Measurements from ENCODE around the gene SP140L. TPM values are rescaled to one million over a fixed set of nuclear protein-coding genes. Genes with fewer than 3 reads are reported as not detected.

The SP140L gene
- total RNA-seq, 1 donor from 2014 or later, result 4.3 TPM

DNA sequence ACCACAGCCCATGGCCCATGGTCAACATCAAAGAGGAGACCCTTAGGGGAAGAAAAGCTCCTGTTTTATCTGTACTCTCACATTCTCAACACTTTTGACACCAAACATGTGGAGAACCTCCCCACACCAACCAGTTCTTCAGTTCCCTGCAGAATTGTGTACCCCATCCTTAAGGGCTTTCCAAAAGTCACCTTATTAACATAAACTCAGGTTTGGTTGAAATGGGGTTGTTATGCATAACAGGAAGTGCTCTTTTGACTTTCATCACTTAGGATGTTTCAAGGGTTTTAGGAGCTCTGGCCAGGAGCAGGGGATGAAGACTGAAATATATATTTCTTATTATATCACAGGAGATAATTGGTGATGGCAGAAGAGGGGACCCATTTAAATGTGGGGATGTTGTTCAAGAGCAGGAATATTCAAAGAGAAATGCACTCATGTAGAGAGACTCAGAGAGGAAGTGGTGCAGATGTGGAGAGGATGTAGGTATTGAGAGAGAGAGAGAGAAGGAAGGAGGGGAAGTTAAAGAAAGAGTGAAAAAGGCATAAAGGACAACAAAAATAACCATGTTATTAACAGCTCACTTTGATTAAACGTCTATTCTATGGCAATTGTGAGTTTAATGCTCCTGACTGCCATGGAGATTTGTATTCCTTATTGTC lies 35.2 kb downstream of the SP140L start:
- no peaks in the 10 kb centered on the region for H3K4me1 ChIP-seq
- TF ChIP-seq, protein P1, sequence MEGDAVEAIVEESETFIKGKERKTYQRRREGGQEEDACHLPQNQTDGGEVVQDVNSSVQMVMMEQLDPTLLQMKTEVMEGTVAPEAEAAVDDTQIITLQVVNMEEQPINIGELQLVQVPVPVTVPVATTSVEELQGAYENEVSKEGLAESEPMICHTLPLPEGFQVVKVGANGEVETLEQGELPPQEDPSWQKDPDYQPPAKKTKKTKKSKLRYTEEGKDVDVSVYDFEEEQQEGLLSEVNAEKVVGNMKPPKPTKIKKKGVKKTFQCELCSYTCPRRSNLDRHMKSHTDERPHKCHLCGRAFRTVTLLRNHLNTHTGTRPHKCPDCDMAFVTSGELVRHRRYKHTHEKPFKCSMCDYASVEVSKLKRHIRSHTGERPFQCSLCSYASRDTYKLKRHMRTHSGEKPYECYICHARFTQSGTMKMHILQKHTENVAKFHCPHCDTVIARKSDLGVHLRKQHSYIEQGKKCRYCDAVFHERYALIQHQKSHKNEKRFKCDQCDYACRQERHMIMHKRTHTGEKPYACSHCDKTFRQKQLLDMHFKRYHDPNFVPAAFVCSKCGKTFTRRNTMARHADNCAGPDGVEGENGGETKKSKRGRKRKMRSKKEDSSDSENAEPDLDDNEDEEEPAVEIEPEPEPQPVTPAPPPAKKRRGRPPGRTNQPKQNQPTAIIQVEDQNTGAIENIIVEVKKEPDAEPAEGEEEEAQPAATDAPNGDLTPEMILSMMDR (IDR thresholded peaks at IDR 0.05; ENCODE audit: borderline replicate concordance), result no peak
- peaks cover 13% of the 10 kb centered on the region for H3K9me3 ChIP-seq (replicated peaks)
- H3K36me3 ChIP-seq, result peaks cover 67% of the 10 kb centered on the region
- no peak overlapping the region for H3K27ac ChIP-seq (replicated peaks)
- intact Hi-C loops (cut with micrococcal nuclease), result no loop called here
- no peaks in the 10 kb centered on the region for H3K27me3 ChIP-seq (ENCODE audit: low read depth)
- H3K4me3 ChIP-seq, result no peak overlapping the region
- no peak for DNase-seq

DNA sequence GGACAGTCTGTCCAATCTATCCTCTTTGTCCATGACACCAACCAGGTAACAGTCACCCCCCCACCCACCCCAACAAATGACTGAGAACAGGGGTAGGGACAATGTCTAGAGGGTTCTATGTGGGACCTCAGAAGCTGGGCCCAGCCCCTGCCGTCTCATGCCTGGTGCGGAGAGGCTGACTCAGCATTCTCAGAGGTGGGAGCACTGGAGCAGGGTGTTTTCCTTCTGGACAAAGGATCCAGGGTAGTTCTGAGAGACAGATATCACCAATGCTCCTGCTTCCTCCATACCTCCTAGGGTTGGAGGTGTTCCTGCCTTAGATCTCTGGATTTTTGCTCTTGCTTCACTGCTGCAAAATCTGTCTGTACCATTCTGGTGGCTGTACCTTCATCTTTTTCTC lies 55.1 kb downstream of the SP140L start:
- H3K27me3 ChIP-seq (ENCODE audit: low read depth), result no peaks in the 10 kb centered on the region
- no peaks in the 10 kb centered on the region for H3K9me3 ChIP-seq (replicated peaks)
- no peak for DNase-seq
- no peak overlapping the region for H3K4me3 ChIP-seq
- peaks cover 10% of the 10 kb centered on the region for H3K4me1 ChIP-seq
- peaks cover 5% of the 10 kb centered on the region for H3K36me3 ChIP-seq
- no peak overlapping the region for H3K27ac ChIP-seq (replicated peaks)
- TF ChIP-seq, protein P1 (IDR thresholded peaks at IDR 0.05; ENCODE audit: borderline replicate concordance), result no peak
- intact Hi-C loops (cut with micrococcal nuclease), result no loop called here

DNA sequence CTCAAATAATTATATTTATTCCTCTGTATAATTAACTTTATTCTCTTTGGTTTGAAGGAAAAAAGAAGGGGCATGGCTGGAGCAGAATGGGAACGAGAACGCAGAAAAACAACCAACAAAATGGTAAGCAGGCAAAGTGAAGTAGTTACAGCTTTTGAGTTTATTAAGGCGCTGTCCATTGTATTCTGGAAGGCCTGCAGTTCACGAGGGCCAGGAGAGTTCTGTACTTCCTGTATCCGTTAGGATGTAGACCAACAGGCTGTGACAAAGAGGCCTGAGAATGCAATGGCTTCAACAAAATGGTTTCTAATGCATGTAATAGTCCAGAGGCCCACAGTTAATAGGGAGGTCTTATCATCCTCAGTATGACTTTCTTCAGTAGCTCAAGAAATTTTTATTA lies 56.5 kb downstream of the SP140L start:
- Histone ChIP-seq H3K27me3 (ENCODE audit: low read depth) (no peaks in the 10 kb centered on the region), H3K4me1 (peaks cover 10% of the 10 kb centered on the region), H3K9me3 (replicated peaks) (no peaks in the 10 kb centered on the region), H3K4me3 (no peak overlapping the region), H3K27ac (replicated peaks) (no peak overlapping the region), H3K36me3 (peaks cover 6% of the 10 kb centered on the region)
- DNase-seq, result no peak
- intact Hi-C loops (cut with micrococcal nuclease), result no loop called here
- TF ChIP-seq, protein P1 (IDR thresholded peaks at IDR 0.05; ENCODE audit: borderline replicate concordance), result no peak

DNA sequence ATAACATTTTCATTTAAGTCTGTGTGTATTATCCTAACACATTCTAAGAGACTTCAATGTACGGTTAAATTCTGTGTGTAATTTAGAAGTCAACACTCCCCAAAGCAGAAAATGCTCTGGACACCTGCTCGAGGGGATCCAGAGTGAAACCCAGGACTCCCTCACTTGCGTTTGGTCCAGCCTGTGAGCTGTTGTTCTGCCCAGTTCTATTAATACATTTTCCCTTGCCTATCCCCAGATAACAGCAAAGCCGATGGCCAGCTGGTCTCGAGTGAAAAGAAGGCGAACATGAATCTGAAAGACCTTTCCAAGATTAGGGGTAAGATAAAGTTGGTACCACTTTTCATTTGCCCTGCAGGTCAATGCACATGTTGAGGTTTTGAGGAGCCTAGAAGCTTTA lies 58.0 kb downstream of the SP140L start:
- peaks cover 10% of the 10 kb centered on the region for H3K4me1 ChIP-seq
- no peak overlapping the region for H3K27ac ChIP-seq (replicated peaks)
- no peak for DNase-seq
- TF ChIP-seq, protein P1 (IDR thresholded peaks at IDR 0.05; ENCODE audit: borderline replicate concordance), result no peak
- H3K27me3 ChIP-seq (ENCODE audit: low read depth), result no peaks in the 10 kb centered on the region
- H3K4me3 ChIP-seq, result no peak overlapping the region
- H3K36me3 ChIP-seq, result peaks cover 22% of the 10 kb centered on the region
- H3K9me3 ChIP-seq (replicated peaks), result no peaks in the 10 kb centered on the region
- intact Hi-C loops (cut with micrococcal nuclease), result no loop called here

DNA sequence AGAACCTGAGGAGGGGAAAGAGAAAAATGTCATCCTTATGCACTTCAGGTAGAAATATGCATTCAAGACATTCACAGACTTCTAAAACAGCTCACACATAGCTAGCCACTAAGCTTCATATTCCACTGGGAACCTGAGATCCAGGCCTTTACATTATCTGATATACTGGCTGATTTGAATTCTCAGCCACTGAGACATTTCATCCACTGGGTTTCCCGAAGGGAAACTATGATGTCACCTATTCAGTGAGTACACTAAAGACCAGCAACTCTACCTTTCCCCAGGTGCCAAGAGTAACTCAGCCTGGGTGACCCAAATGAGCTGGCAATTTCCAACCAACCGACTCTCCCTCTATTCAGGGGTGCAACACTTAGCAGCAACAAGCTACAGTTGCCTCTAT lies 67.3 kb downstream of the SP140L start:
- Histone ChIP-seq H3K4me3 (no peak overlapping the region), H3K4me1 (peaks cover 3% of the 10 kb centered on the region), H3K9me3 (replicated peaks) (peaks cover 12% of the 10 kb centered on the region), H3K27ac (replicated peaks) (no peak overlapping the region), H3K27me3 (ENCODE audit: low read depth) (no peaks in the 10 kb centered on the region), H3K36me3 (peaks cover 65% of the 10 kb centered on the region)
- TF ChIP-seq, protein P1 (IDR thresholded peaks at IDR 0.05; ENCODE audit: borderline replicate concordance), result no peak
- DNase-seq, result no peak
- intact Hi-C loops (cut with micrococcal nuclease), result no loop called here

Data from left ventricle myocardium inferior (tissue), 1 donor.